ENCODE measurements around the gene DOCK1.

DNA sequence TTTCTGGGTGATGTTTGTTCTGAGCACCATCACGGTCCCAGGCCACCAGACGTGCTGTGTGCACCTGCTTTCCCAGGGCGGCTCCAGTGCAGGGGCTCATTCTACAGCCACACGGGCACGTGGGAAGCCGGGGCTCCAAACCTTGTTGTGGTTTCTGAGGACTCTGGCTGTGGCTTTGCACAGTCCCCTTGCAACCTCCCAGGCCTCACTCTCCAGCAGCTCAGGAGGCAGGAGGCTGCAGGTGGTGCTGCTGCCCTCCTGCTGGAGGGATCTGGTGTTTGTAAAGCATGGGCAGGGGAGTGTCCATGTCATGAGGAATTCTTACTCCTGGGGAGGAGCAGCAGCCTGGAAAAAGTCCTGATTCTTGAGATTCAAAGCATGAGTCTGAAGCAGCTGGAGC lies 236.9 kb downstream of the DOCK1 start:
- no peak for TF ChIP-seq CTCF (IDR thresholded peaks at IDR 0.05)
- no peak for TF ChIP-seq ZFX (IDR thresholded peaks at IDR 0.05; ENCODE audit: borderline replicate concordance)

All from 22Rv1 (cell line).